ENCODE results near the gene CARD14.
"Not testable (repeated sequence)": the region's sequence is repeated elsewhere in the genome, so short reads cannot be mapped to it uniquely, and the experiment has no call there.

The CARD14 gene

GRCh38 chr17:80185968-80186367, 16.1 kb downstream of the CARD14 start:
- no peak for DNase-seq (ENCODE audit: low spot score)

DNA sequence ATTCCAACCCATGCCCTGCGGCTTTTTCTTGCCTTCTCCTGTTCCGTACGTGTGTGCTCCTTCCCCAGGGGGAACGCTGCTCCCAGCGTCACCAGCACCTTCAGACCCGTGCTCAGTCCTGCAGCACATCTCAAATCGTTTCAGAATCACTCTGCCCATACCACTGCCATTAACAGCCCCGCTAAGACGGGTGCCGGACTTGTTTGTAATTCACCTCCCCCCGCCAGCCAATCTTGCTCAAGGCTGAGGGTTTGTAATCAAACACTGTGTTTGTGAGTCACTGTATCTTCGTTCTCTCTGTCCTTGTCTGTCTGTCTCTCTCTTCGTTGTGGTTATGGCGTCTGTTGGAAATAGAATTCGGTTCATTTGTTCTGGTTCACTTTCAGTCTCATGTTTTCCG, 17.3 kb downstream of the CARD14 start:
- DNase-seq (ENCODE audit: low spot score), result no peak

GRCh38 chr17:80187515-80187941, 17.7 kb downstream of the CARD14 start:
- DNase-seq (ENCODE audit: low spot score), result peak; percentile 44

- DNase-seq (ENCODE audit: low spot score), result no peak
Measured at GRCh38 chr17:80189611-80190010, 19.8 kb downstream of the CARD14 start.

- DNase-seq (ENCODE audit: low spot score), result no peak
Measured at GRCh38 chr17:80190716-80191115, 20.9 kb downstream of the CARD14 start.

DNA sequence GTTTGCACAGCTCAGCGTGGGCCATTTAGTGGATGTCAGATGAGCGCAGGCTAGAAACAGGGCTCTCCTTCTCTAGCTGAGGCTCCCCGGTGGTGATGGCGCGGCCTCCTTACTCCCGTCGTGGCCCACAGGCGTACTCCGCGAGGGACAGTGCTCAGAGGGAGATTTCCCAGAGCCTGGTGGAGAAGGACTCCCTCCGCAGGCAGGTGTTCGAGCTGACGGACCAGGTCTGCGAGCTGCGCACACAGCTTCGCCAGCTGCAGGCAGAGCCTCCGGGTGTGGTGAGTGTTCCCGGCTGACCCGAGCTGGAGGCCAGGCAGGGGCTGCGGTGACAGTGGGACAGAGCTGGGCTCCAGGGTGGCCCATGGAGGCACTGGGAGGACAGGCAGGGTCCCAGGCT, 21.4 kb downstream of the CARD14 start:
- no peak for DNase-seq (ENCODE audit: low spot score)

- DNase-seq (ENCODE audit: low spot score), result no peak
Measured at GRCh38 chr17:80191865-80192661, 22.2 kb downstream of the CARD14 start.

GRCh38 chr17:80195141-80195540, 25.3 kb downstream of the CARD14 start:
- no peak for DNase-seq (ENCODE audit: low spot score)

DNA sequence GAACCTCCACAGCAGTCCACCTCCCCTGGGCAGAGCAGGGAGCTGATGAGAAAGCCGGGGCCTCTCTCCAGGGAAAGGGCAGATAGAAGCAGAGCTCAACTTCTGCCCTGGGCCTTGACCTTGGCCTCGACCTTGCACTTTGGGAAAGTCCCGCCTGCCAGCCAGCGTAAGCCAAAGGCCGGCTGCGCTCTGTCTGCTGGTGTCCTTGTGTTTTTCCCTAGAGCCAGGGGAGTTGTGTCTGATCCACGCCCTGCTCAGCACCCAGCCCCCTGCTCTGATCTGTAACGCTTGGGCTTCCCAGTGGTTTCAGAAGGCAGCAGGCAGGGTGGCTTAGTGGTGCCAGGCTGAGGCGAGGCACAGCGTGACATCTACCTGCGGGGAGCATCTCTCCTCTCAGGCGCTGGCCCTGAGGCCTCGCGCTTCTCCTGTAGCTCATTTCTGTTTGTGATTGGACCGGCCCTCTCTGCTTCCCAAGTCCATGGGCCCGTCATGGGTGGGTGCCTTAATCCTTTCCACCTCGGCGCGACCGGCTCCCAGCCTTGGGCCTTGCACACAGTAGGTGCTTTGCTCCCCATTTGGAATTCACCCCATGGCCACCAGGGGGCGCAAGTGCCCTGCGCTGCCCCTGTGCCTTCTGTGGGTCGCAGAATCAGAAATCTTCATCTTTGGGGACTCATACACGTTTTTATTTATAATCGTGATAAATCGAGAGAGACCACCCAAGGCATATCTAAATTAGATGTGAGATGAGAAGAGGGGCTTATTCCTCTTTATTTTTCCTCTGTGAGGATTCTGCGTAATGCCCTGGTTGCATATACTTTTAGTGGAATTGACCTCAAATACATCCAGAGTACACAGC, 26.1 kb downstream of the CARD14 start:
- no peak for DNase-seq (ENCODE audit: low spot score)

- DNase-seq (ENCODE audit: low spot score), result no peak
Measured at GRCh38 chr17:80196652-80197051, 26.8 kb downstream of the CARD14 start.

GRCh38 chr17:80198144-80198661, 28.4 kb downstream of the CARD14 start:
- no peak for DNase-seq (ENCODE audit: low spot score)

- not testable (repeated sequence) for DNase-seq (ENCODE audit: low spot score)
Measured at GRCh38 chr17:80199295-80199694, 29.5 kb downstream of the CARD14 start.

GRCh38 chr17:80201446-80201845, 31.6 kb downstream of the CARD14 start:
- no peak for DNase-seq (ENCODE audit: low spot score)

DNA sequence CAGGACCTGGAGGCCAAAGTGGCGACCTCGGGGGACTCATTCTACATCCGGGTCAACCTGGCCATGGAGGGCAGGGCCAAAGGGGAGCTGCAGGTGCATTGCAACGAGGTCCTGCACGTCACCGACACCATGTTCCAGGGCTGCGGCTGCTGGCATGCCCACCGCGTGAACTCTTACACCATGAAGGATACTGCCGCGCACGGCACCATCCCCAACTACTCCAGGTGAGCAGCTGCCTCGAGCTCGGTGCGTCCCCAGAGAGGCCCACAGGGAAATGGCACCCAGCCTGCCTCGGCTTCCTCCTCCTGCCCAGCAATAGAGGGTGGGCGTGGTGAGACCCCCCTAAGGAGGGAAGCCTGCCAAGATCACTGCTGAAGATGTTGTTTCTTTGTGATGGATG, 32.4 kb downstream of the CARD14 start:
- DNase-seq (ENCODE audit: low spot score), result no peak

- DNase-seq (ENCODE audit: low spot score), result no peak
Measured at GRCh38 chr17:80203471-80203963, 33.7 kb downstream of the CARD14 start.

DNA sequence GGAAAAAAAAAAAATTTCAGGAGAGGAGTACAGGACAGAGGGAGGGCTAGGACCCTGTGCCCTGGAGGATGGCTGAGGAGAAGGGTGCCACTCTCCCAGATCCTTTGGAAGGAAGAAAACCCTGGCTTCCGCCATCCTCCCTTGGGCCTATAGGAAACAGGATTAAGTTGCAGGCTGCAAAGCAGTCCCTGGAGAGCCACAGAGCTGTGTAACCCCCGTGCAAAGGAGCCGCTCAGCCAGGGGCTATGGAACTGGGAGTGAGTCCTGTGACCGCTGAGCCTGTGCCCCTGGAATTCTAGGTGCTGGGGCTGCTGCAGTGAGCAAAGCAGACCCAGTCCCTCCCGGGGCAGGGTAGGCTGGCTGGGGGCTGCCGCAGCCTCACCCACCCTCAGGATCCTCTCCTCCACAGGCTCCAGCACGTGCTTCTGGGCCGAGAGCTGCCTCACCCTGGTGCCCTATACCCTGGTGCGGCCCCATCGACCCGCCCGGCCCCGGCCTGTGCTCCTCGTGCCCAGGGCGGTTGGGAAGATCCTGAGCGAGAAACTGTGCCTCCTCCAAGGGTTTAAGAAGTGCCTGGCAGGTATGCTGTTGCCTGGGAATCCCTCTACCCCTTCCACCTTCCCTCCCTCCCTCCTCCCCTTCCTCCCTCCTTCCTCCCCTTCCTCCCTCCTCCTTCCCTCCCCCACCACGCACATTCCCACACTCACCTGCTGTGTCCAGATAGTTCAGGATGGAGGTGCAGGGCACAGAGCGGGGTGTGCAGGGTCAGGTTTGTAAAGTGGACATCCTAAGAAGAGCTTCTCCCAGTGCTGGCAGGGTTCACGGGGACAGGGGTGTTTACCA, 35.0 kb downstream of the CARD14 start:
- DNase-seq (ENCODE audit: low spot score), result no peak

DNA sequence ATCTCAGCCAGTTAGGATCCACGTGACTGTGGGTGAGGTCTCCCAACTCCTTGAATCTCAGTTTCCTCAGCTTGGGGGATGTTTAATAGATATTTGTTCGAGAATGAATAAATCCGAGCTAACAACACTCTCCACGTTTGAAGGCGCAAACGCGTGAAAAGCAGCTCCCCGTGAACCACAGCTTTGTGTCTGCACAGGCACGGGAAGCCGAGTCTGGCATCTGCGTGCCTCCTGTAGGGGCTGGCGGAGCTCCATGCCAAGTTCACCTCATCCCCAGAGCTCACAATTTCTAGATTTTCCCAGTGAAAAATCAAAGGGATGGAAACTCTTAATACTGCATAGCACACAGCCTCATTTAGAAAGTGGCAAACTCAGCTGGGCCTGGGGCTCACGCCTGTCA, 36.0 kb downstream of the CARD14 start:
- DNase-seq (ENCODE audit: low spot score), result no peak

GRCh38 chr17:80208050-80208449, 38.2 kb downstream of the CARD14 start:
- DNase-seq (ENCODE audit: low spot score), result no peak

DNA sequence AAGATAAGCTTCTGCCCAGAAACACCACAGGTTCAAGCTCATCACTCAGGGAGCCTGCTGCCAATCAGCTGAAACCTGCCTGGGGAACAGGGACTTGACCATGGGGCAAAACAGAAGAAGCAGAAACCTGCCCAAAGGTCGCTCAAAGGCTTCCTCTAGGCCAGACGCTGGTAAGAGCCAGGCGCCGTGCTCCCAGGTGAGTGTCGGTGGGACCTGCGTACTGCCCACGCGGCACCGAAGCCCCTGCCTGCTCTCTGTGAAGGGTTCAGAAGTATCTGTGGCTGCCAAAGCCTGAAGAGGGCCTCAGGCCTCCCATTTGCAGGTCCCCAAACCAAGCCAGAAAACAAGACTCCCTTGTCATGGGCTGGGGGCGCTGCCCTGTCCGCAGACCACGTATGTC, 39.9 kb downstream of the CARD14 start:
- DNase-seq (ENCODE audit: low spot score), result no peak

GRCh38 chr17:80210348-80211108, 40.7 kb downstream of the CARD14 start:
- DNase-seq (ENCODE audit: low spot score), result no peak

- no peak for DNase-seq (ENCODE audit: low spot score)
Measured at GRCh38 chr17:80212109-80212508, 42.3 kb downstream of the CARD14 start.

Data from HuH-7.5 (cell line).